IgD-negative memory B cell (primary cell): ENCODE data around the gene FOXP1. TPM values are rescaled to one million over a fixed set of nuclear protein-coding genes. Genes with fewer than 3 reads are reported as not detected.

Experiments
- H3K27ac Mint-ChIP-seq, 3 donors: one replicate each; pipeline ENCODE4 v1.8.0; 2020 to 2022; ENCODE audit warnings: mild to moderate bottlenecking in 3 of 3, mixed read lengths in 3 of 3, moderate library complexity in 1 of 3
- H3K27me3 Mint-ChIP-seq: one replicate; pipeline ENCODE4 v1.8.0; 2021; ENCODE audit warnings: mixed read lengths
- H3K36me3 Mint-ChIP-seq: one replicate; pipeline ENCODE4 v1.8.0; 2020; ENCODE audit warnings: mild to moderate bottlenecking, mixed read lengths
- H3K4me1 Mint-ChIP-seq, 3 donors: one replicate each; pipeline ENCODE4 v1.8.0; 2020 to 2022; ENCODE audit warnings: mixed read lengths in 3 of 3, mild to moderate bottlenecking in 1 of 3
- H3K4me3 Mint-ChIP-seq, 4 donors: one replicate each; pipeline ENCODE4 v1.8.0; 2020 to 2022; ENCODE audit warnings: mild to moderate bottlenecking in 4 of 4, mixed read lengths in 4 of 4, moderate library complexity in 3 of 4
- H3K9me3 Mint-ChIP-seq, 3 donors: one replicate each; pipeline ENCODE4 v1.8.0; 2020 to 2021; ENCODE audit warnings: mixed read lengths in 3 of 3, mild to moderate bottlenecking in 1 of 3
- polyA plus RNA-seq: library from polyadenylated mRNA; unstranded; fragments of 300-500 nt; fragmentation: Illumina TruSeq; gene quantifications from one replicate; pipeline ENCODE4 v1.2.3, GENCODE V29; 2021

Gene FOXP1
- polyA plus RNA-seq: 277 TPM

- H3K36me3 Mint-ChIP-seq: no peaks in the 10 kb centered on the region
- peak within 1 kb of the TSS; percentile 93 to 96 (median 94) for H3K27ac Mint-ChIP-seq
- H3K27me3 Mint-ChIP-seq: peaks cover 31% of the 10 kb centered on the region
- peaks cover 16 to 38% (median 17%) of the 10 kb centered on the region in 3 donors for H3K4me1 Mint-ChIP-seq
- no peaks in the 10 kb centered on the region for H3K9me3 Mint-ChIP-seq
- peak within 1 kb of the TSS; percentile 89 to 99 (median 96) for H3K4me3 Mint-ChIP-seq
Observed at GRCh38 chr3:71583566-71584393, at the start of gene FOXP1. Gene FOXP1 (minus strand): TSS chr3:71583728. CDS start chr3:71198381, 385,347 bp downstream.

- Mint-ChIP-seq H3K4me3 (no peak overlapping the region), H3K4me1 (peaks cover 6 to 8% (median 6%) of the 10 kb centered on the region in 3 donors), H3K36me3 (no peaks in the 10 kb centered on the region), H3K27me3 (peaks cover 4% of the 10 kb centered on the region), H3K9me3 (peaks cover 0 to 4% (median 2%) of the 10 kb centered on the region in 3 donors), H3K27ac (no peak overlapping the region)
Observed at GRCh38 chr3:71629711-71630110, 46.2 kb upstream of the FOXP1 start.

- Mint-ChIP-seq H3K27me3 (peaks cover 4% of the 10 kb centered on the region), H3K36me3 (no peaks in the 10 kb centered on the region), H3K4me1 (peaks cover 6 to 8% (median 6%) of the 10 kb centered on the region in 3 donors), H3K27ac (no peak overlapping the region), H3K9me3 (peaks cover 0 to 4% (median 2%) of the 10 kb centered on the region in 3 donors), H3K4me3 (no peak overlapping the region)
Observed at GRCh38 chr3:71629289-71629688, 45.8 kb upstream of the FOXP1 start.

DNA sequence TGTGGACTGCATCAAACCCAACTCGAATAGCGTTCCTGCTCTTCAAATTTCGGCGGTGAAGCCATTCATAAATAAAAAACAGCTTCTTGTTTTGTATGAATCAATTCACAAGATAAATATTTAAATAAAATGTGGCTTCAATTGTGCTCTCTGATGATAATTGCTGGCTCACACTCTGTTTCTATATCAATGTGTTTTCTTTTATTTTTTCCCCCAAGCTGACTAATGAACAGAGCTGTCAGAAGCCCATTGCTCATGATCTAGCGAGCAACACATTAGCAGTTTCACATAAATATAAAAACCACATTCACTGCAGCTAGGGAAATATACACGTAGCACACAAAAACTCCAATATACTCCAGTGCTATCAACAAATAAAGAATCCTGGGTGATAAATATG, 45.0 kb upstream of the FOXP1 start:
- Mint-ChIP-seq H3K36me3 (no peaks in the 10 kb centered on the region), H3K27me3 (peaks cover 6% of the 10 kb centered on the region), H3K4me1 (peaks cover 6 to 8% (median 6%) of the 10 kb centered on the region in 3 donors), H3K4me3 (no peak overlapping the region), H3K9me3 (peaks cover 0 to 4% (median 2%) of the 10 kb centered on the region in 3 donors), H3K27ac (no peak overlapping the region)

GRCh38 chr3:71625676-71626075, 42.1 kb upstream of the FOXP1 start:
- H3K27ac Mint-ChIP-seq: peak overlapping the region in 1 of 3 donors; percentile 20
- peaks cover 8% of the 10 kb centered on the region for H3K27me3 Mint-ChIP-seq
- H3K9me3 Mint-ChIP-seq: peaks cover 0 to 4% (median 2%) of the 10 kb centered on the region in 3 donors
- peaks cover 4 to 8% (median 6%) of the 10 kb centered on the region in 3 donors for H3K4me1 Mint-ChIP-seq
- no peaks in the 10 kb centered on the region for H3K36me3 Mint-ChIP-seq
- H3K4me3 Mint-ChIP-seq: no peak overlapping the region

GRCh38 chr3:71621825-71622537, 38.5 kb upstream of the FOXP1 start:
- no peak overlapping the region for H3K4me3 Mint-ChIP-seq
- H3K9me3 Mint-ChIP-seq: peaks cover 0 to 4% (median 2%) of the 10 kb centered on the region in 3 donors
- H3K27me3 Mint-ChIP-seq: peaks cover 8% of the 10 kb centered on the region
- H3K36me3 Mint-ChIP-seq: no peaks in the 10 kb centered on the region
- no peak overlapping the region for H3K27ac Mint-ChIP-seq
- no peaks in the 10 kb centered on the region for H3K4me1 Mint-ChIP-seq

GRCh38 chr3:71618538-71618937, 35.0 kb upstream of the FOXP1 start:
- H3K27ac Mint-ChIP-seq: no peak overlapping the region
- peaks cover 5% of the 10 kb centered on the region for H3K27me3 Mint-ChIP-seq

DNA sequence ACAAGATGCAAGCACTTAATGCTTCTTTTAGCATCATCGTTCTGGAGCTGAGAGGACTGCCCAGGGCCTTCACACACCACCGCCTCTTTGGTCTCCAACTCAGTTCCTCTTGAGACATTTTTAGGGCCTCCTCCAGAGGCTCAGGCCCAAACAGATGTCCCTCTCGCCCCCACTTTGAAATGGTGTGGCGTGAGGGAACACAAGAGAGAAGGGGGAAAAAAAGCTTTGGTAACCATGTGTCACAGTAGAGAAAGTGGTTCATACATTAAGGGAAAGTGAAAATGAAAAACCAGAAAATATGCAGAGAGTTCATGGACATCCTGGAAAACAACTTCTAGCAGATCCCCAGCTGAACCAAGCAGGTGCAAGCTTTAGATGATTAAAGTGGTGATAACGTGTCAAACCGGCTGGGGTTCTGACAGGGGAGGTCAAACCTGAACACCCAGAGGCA, 33.1 kb upstream of the FOXP1 start:
- peaks cover 0 to 4% (median 3%) of the 10 kb centered on the region in 3 donors for H3K9me3 Mint-ChIP-seq
- H3K4me3 Mint-ChIP-seq: no peak overlapping the region
- H3K27me3 Mint-ChIP-seq: peaks cover 5% of the 10 kb centered on the region
- H3K4me1 Mint-ChIP-seq: no peaks in the 10 kb centered on the region
- H3K27ac Mint-ChIP-seq: no peak overlapping the region
- H3K36me3 Mint-ChIP-seq: peaks cover 1% of the 10 kb centered on the region

More at GRCh38 chr3:71618538-71618937, 35.0 kb upstream of the FOXP1 start:
- H3K36me3 Mint-ChIP-seq: no peaks in the 10 kb centered on the region
- peaks cover 0 to 3% (median 0%) of the 10 kb centered on the region in 3 donors for H3K9me3 Mint-ChIP-seq
- no peaks in the 10 kb centered on the region for H3K4me1 Mint-ChIP-seq
- no peak overlapping the region for H3K4me3 Mint-ChIP-seq

DNA sequence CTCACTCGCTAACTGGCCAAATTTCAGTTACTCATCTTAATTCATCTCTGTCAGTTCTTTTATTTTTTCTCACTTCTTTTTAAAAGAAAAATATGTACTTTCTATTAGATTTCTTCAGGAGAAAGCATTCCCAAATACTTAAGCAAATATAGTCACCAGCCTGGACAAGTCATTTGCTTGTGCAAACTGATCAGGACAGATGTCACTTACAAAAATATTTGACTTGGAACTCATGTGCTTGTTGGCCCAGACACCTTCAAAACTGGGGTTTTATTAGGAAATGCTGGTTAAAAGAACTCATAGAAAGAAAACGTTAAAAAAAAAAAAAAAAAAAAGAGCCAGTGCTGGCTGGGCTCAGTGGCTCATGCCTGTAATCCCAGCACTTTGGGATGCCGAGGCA, 31.3 kb upstream of the FOXP1 start:
- Mint-ChIP-seq H3K9me3 (peaks cover 1 to 4% (median 3%) of the 10 kb centered on the region in 3 donors), H3K27ac (no peak overlapping the region), H3K27me3 (no peaks in the 10 kb centered on the region), H3K4me3 (no peak overlapping the region), H3K36me3 (peaks cover 1% of the 10 kb centered on the region), H3K4me1 (no peaks in the 10 kb centered on the region)

DNA sequence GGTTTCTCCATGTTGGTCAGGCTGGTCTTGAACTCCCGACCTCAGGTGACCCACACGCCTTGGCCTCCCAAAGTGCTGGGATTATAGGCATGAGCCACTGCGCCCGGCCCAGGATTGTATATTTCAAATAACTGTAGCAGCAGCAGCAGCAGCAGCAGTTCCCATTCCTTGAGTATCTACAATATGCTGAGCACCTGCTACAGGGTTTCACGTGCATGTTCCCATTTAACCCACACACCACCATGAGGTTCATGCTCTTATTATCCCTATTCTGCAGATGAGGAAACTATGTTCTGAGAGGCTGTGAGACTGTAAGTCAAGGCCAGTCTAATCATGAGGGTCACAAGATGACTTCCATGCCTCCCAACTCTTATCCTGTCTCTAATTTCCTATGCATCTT, 30.9 kb upstream of the FOXP1 start:
- Mint-ChIP-seq H3K4me3 (no peak overlapping the region), H3K4me1 (no peaks in the 10 kb centered on the region), H3K27ac (no peak overlapping the region), H3K9me3 (peaks cover 1 to 4% (median 3%) of the 10 kb centered on the region in 3 donors), H3K27me3 (no peaks in the 10 kb centered on the region), H3K36me3 (peaks cover 1% of the 10 kb centered on the region)

GRCh38 chr3:71611099-71611498, 27.6 kb upstream of the FOXP1 start:
- Mint-ChIP-seq H3K27ac (peak overlapping the region in 1 of 3 donors; percentile 20), H3K9me3 (peaks cover 4 to 11% (median 8%) of the 10 kb centered on the region in 3 donors), H3K4me3 (no peak overlapping the region), H3K36me3 (peaks cover 3% of the 10 kb centered on the region), H3K4me1 (no peaks in the 10 kb centered on the region), H3K27me3 (peaks cover 2% of the 10 kb centered on the region)

GRCh38 chr3:71607364-71607763, 23.8 kb upstream of the FOXP1 start:
- Mint-ChIP-seq H3K4me3 (no peak overlapping the region), H3K27me3 (peaks cover 2% of the 10 kb centered on the region), H3K27ac (no peak overlapping the region), H3K36me3 (peaks cover 1% of the 10 kb centered on the region), H3K4me1 (no peaks in the 10 kb centered on the region), H3K9me3 (peaks cover 4 to 13% (median 5%) of the 10 kb centered on the region in 3 donors)

DNA sequence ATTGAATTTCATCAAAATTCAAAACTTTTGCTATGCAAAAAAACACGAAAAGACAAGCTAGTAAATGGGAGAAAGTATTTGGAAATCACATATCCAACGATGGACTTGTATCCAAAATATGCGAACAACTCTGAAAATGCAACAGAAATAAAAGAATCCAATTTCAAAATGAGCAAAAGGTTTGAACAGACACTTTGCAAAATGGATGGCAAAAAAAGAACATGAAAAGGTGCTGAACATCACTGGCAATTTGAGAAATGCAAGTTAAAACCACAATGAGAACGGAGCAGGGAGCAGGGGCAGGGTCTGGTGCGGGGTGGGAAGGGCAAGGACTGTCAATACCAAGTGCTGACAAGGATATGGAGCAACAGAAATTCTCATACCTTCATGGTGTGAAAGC, 23.1 kb upstream of the FOXP1 start:
- Mint-ChIP-seq H3K27ac (no peak overlapping the region), H3K4me3 (no peak overlapping the region), H3K4me1 (no peaks in the 10 kb centered on the region), H3K27me3 (peaks cover 2% of the 10 kb centered on the region), H3K36me3 (peaks cover 1% of the 10 kb centered on the region), H3K9me3 (peaks cover 4 to 9% (median 5%) of the 10 kb centered on the region in 3 donors)

DNA sequence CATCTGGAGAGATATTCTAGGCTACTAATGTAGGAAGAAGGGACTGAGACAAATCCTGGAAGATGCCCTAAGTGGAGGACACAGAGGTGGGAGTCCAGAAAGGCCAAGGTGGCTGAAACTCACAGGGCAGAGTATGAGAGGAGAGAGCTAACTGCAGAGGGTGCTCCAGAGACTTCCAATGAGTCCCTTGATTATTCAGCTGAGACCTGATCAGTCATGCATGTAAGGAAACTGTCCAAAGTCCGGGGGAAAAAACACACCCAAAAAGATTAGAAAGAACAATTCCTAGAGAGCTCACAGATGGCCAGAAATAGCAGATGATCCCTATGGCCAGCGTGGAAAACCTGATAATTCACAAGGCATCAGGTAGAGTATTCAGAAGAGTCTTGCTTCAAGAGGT, 18.7 kb upstream of the FOXP1 start:
- H3K27me3 Mint-ChIP-seq: peaks cover 4% of the 10 kb centered on the region
- H3K9me3 Mint-ChIP-seq: peaks cover under 1 to 9% (median 3%) of the 10 kb centered on the region in 3 donors
- no peak overlapping the region for H3K27ac Mint-ChIP-seq
- no peak overlapping the region for H3K4me3 Mint-ChIP-seq
- peaks cover 0 to 2% (median 0%) of the 10 kb centered on the region in 3 donors for H3K4me1 Mint-ChIP-seq
- H3K36me3 Mint-ChIP-seq: peaks cover 3% of the 10 kb centered on the region

- H3K27me3 Mint-ChIP-seq: peaks cover 4% of the 10 kb centered on the region
Observed at GRCh38 chr3:71601811-71602210, 18.3 kb upstream of the FOXP1 start.

More at GRCh38 chr3:71601811-71602210, 18.3 kb upstream of the FOXP1 start:
- H3K36me3 Mint-ChIP-seq: peaks cover 3% of the 10 kb centered on the region
- H3K27ac Mint-ChIP-seq: no peak overlapping the region
- peaks cover 0 to 2% (median 0%) of the 10 kb centered on the region in 3 donors for H3K4me1 Mint-ChIP-seq
- no peak overlapping the region for H3K4me3 Mint-ChIP-seq
- H3K9me3 Mint-ChIP-seq: peaks cover 0 to 9% (median 3%) of the 10 kb centered on the region in 3 donors
